ENCODE results near the gene KDM5B.
"Not testable (repeated sequence)": the region's sequence is repeated elsewhere in the genome, so short reads cannot be mapped to it uniquely, and the experiment has no call there.

- TF ChIP-seq EZH2 (IDR thresholded peaks at IDR 0.05; ENCODE audit: borderline replicate concordance); CTCF (IDR thresholded peaks at IDR 0.05; ENCODE audit: poor library complexity); EZH2phosphoT487 (IDR thresholded peaks at IDR 0.05; ENCODE audit: low read depth, severe bottlenecking, unreplicated experiment): not testable (repeated sequence)
Observed at GRCh38 chr1:202744770-202745169, 63.5 kb downstream of the KDM5B start.

All from hepatocyte (in vitro differentiated cells).